GM12878 (cell line): ENCODE measurements around the gene GH1. TPM values are rescaled to one million over a fixed set of nuclear protein-coding genes. Genes with fewer than 3 reads are reported as not detected.

Experiments
- CHD1 ChIP-seq: IDR thresholded peaks from 2 replicates; pipeline ENCODE4 v1.6.1; 2012; ENCODE audit warnings: low read depth, low read length, improper control_type of control experiment
- KDM1A ChIP-seq: fragments of 200-600 bp; sonication (generic); IDR thresholded peaks from 2 replicates; pipeline ENCODE4 v1.6.1; 2016; ENCODE audit warnings: borderline replicate concordance
- MTA3 ChIP-seq: IDR thresholded peaks from 2 replicates; pipeline ENCODE4 v1.6.1; 2012; ENCODE audit warnings: low read length, inconsistent platforms, borderline replicate concordance
- NKRF ChIP-seq: fragments of 450-650 bp; conservative IDR thresholded peaks from 2 replicates; pipeline ENCODE4 v1.6.1; 2017; ENCODE audit warnings: mild to moderate bottlenecking, moderate library complexity
- PBX3 ChIP-seq: IDR thresholded peaks from 2 replicates; pipeline ENCODE4 v1.6.1; 2011; ENCODE audit warnings: mild to moderate bottlenecking, low read depth, low read length, moderate library complexity; ENCODE audit not compliant: insufficient replicate concordance
- SP1 ChIP-seq: IDR thresholded peaks from one replicate; pipeline ENCODE4 v1.6.1; 2011; ENCODE audit warnings: low read depth, low read length
- STAT1 ChIP-seq: fragments of 450-650 bp; conservative IDR thresholded peaks from 2 replicates; pipeline ENCODE4 v1.6.1; 2014; ENCODE audit warnings: antibody characterized with exemption, mild to moderate bottlenecking
- USF2 ChIP-seq: IDR thresholded peaks from 2 replicates; pipeline ENCODE4 v1.6.1; 2011; ENCODE audit warnings: low read depth, low read length, improper control_type of control experiment, borderline replicate concordance
- ZNF622 ChIP-seq: fragments of 450-650 bp; IDR thresholded peaks from 2 replicates; pipeline ENCODE4 v1.6.1; 2017; ENCODE audit warnings: mild to moderate bottlenecking, inconsistent platforms
- ZZZ3 ChIP-seq: IDR thresholded peaks from 2 replicates; pipeline ENCODE4 v1.6.1; 2011; ENCODE audit warnings: low read depth; ENCODE audit not compliant: control insufficient read depth, insufficient read length
- polyA plus RNA-seq, 11 experiments: library from polyadenylated mRNA; depleted of rRNA in 4 of 11; unstranded in 6 of 11; stranded (reverse) in 5 of 11; fragments of >200 nt; fragmentation: Nextera tagmentation in 4 of 11; fragmentation: Illumina TruSeq in 1 of 11; extraction: Ambion mirVana in 4 of 11; extraction: Trizol in 1 of 11; gene quantifications; 1 replicate in 1 of 11; 2 replicates in 10 of 11; pipeline versions ENCODE4 v1.2.1 to v1.2.3, GENCODE V29; 2011 to 2016; ENCODE audit warnings: inconsistent platforms in 2 of 11, missing spikeins in 2 of 11, low read depth in 1 of 11
- total RNA-seq, 4 experiments: library from RNA; depleted of rRNA in 3 of 4; stranded (reverse); fragments of >200 nt in 3 of 4; fragmentation: Illumina TruSeq in 1 of 4; extraction: Trizol in 1 of 4; gene quantifications; 2 replicates each; pipeline versions ENCODE4 v1.2.1 to v1.2.3, GENCODE V29; 2013 to 2021

The GH1 gene
- total and polyA plus RNA-seq, 10 of the 15 experiments (the other 5 are each of a cell fraction or from before 2014, with no cell fraction given): 0.13 to 0.42 TPM; not detected in 8

- TF ChIP-seq NKRF (no peak), SP1 (no peak), MTA3 (no peak), STAT1 (no peak), ZNF622 (no peak), PBX3 (no peak), ZZZ3 (no peak), USF2 (no peak), KDM1A (no peak), CHD1 (no peak)
Measured at GRCh38 chr17:63937920-63938319, 19.3 kb upstream of the GH1 start (continued).
